Astrocyte of the cerebellum (primary cell): ENCODE data around the gene SNAPC4.

Experiments
- DNase-seq: peaks from one replicate; pipeline ENCODE4 v3.0.0-alpha.2; 2011; ENCODE audit warnings: low read depth
- H3K4me3 ChIP-seq: 2 replicates; pipeline ENCODE4 v1.5.1; 2011; ENCODE audit warnings: mild to moderate bottlenecking, low read depth, low read length, moderate library complexity
- CTCF ChIP-seq: IDR thresholded peaks from 2 replicates; pipeline ENCODE4 v1.5.1; 2012; ENCODE audit warnings: low read length, low read depth, moderate library complexity, mild to moderate bottlenecking; ENCODE audit errors: missing control alignments
- in situ Hi-C: cut with HindIII; loops from 2 replicates; pipeline ENCODE4 v1.10.0; 2017; ENCODE audit warnings: low sequenced_read_pairs

SNAPC4 gene

GRCh38 chr9:136380381-136380780 is 19.6 kb downstream of the SNAPC4 start:
- in situ Hi-C loops: no loop called here
- H3K4me3 ChIP-seq: no peak overlapping the region
- no peak for TF ChIP-seq CTCF
- DNase-seq: no peak

- in situ Hi-C loops: no loop called here
- no peak for DNase-seq
- no peak for TF ChIP-seq CTCF
- H3K4me3 ChIP-seq: no peak overlapping the region
Measured at GRCh38 chr9:136379891-136380290, 20.1 kb downstream of the SNAPC4 start.

DNA sequence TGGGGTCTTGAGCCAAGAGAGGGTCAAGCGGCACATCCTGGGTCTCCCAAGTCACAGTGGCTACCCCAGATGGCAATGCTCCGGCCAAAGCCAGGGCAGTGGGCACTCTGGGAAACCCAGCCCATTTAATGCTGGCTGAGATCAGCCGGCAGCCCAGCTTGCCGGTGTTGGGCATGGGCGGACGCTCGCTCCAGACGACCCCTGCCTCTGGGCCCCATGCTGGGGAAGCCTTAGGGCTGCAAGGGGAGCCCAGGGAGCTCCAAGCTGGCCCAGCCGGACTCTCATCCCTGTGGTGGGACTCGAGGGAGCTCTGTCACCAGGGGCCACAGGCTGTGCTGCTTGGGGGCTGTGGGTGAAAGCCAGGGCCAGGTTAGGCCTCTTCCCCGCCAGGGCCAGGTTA is 20.6 kb downstream of the SNAPC4 start:
- in situ Hi-C loops: no loop called here
- no peak overlapping the region for H3K4me3 ChIP-seq
- DNase-seq: no peak
- TF ChIP-seq CTCF: no peak

GRCh38 chr9:136379003-136379287 is 21.0 kb downstream of the SNAPC4 start:
- DNase-seq: no peak
- TF ChIP-seq CTCF: no peak
- in situ Hi-C loops: no loop called here
- no peak overlapping the region for H3K4me3 ChIP-seq

- in situ Hi-C loops: no loop called here
Measured at GRCh38 chr9:136378170-136379002, 21.6 kb downstream of the SNAPC4 start.

DNA sequence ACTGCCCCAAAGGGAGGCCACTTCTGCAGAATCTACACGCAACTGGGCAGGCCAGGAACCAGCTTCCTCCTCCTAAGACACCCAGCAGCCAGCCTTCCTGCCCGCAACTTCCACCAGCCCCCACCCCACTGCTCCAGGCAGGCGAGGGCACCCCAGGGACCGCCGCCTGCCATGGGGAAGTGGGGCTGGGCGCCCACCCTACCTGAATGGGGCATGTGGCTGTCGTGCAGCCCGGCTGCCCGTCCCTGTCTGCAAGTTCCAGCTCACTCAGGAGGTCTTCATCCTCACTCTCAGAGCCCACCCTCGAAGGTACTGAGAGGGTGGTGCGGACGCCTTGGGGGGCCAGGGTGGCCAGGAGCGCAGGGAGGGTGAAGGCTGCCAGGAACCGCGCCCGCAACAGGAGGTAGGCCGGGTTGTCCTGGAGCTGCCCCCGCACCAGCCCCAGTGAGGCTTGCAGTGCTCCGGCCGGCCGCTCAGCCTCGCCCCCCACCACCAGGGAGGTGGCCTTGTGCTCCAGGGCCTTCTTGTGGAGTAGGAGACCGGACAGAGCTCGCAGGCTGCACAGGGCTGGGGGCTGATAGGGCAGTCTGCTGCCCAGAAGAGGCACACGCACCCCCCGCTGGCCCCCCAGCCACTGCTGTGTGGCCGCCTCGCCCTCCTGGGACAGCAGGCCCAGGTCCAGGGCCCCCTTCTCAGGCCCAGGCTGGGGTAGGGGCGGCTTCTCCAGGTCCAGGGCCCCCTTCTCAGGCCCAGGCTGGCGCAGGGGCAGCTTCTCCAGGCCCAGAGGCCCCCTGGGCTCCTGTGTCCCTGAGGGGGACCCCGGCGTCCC is 22.4 kb downstream of the SNAPC4 start:
- no peak for TF ChIP-seq CTCF
- in situ Hi-C loops: no loop called here
- DNase-seq: no peak
- H3K4me3 ChIP-seq: no peak overlapping the region

More at GRCh38 chr9:136378170-136379002, 21.6 kb downstream of the SNAPC4 start:
- no peak overlapping the region for H3K4me3 ChIP-seq
- TF ChIP-seq CTCF: no peak
- DNase-seq: no peak
